Retinal pigment epithelial cell (primary cell): Measurements from ENCODE around the gene FAM83E.
A peak's percentile ranks its signal among the peaks of the same experiment; 100 is the strongest.

Experiments
- DNase-seq: peaks from one replicate; pipeline ENCODE4 v3.0.0-alpha.2; 2010; ENCODE audit warnings: low read depth
- H3K4me3 ChIP-seq: 2 replicates; pipeline ENCODE4 v1.5.1; 2011; ENCODE audit warnings: mild to moderate bottlenecking, low read length, control low read depth, moderate library complexity
- CTCF ChIP-seq: conservative IDR thresholded peaks from 2 replicates; pipeline ENCODE4 v1.5.1; 2011; ENCODE audit warnings: low read depth, low read length, control low read depth, inconsistent platforms

The FAM83E gene

GRCh38 chr19:48618916-48619691 is 4.2 kb upstream of the FAM83E start, which contains the start of the genes RPL18 and SPHK2:
RPL18 (minus strand) TSS chr19:48619178; CDS start chr19:48619143, 35 bp downstream.
SPHK2 (plus strand) TSS chr19:48619506; CDS start chr19:48620515, 1,009 bp downstream.
- DNase-seq: peak; percentile 99
- no peak for TF ChIP-seq CTCF
- peak within 1 kb of the TSS; percentile 100 for H3K4me3 ChIP-seq

- no peak for TF ChIP-seq CTCF
- H3K4me3 ChIP-seq: peak overlapping the region; percentile 100
- DNase-seq: no peak
These were observed 3.5 kb upstream of the FAM83E start for GRCh38 chr19:48618278-48618915.

- H3K4me3 ChIP-seq: peak overlapping the region; percentile 100
- DNase-seq: no peak
- no peak for TF ChIP-seq CTCF
These were observed 2.5 kb upstream of the FAM83E start for GRCh38 chr19:48617146-48617937.

GRCh38 chr19:48616491-48617056 is 1.7 kb upstream of the FAM83E start:
- peak overlapping the region; percentile 100 for H3K4me3 ChIP-seq
- DNase-seq: no peak
- no peak for TF ChIP-seq CTCF

- no peak overlapping the region for H3K4me3 ChIP-seq
- TF ChIP-seq CTCF: no peak
- no peak for DNase-seq
These were observed 1.2 kb upstream of the FAM83E start for GRCh38 chr19:48616041-48616436.

- no peak for DNase-seq
- H3K4me3 ChIP-seq: no peak overlapping the region
- no peak for TF ChIP-seq CTCF
These were observed 560 bp upstream of the FAM83E start for GRCh38 chr19:48615231-48616040.
